ENCODE measurements around the gene DSCAM. TPM values are rescaled to one million over a fixed set of nuclear protein-coding genes. Genes with fewer than 3 reads are reported as not detected.

The DSCAM gene
- total RNA-seq, 1 donor = not detected

DNA sequence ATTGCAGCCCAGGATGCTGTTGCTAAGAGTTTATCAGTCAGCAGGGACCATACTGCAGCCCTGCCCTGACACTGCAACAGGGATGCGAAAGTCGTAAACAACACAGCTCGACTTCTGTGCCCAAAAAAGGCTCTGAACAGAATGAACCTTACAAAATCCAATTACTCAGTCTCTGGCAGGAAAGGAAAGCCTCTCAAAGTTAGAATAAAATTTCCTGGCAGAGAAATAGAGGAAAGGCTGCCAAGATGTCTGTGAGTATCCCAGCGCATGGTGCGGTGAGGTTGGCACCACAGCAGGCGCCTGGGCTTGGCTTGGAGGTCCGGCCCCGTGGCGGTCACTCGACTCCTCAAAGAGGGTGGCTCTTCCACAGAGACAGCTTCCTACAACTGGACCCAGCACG lies 794.0 kb downstream of the DSCAM start:
- H3K4me3 ChIP-seq (ENCODE audit: low read depth, low read length) = no peak overlapping the region
- no peak for DNase-seq (ENCODE audit: low read depth)
- TF ChIP-seq, protein P1, sequence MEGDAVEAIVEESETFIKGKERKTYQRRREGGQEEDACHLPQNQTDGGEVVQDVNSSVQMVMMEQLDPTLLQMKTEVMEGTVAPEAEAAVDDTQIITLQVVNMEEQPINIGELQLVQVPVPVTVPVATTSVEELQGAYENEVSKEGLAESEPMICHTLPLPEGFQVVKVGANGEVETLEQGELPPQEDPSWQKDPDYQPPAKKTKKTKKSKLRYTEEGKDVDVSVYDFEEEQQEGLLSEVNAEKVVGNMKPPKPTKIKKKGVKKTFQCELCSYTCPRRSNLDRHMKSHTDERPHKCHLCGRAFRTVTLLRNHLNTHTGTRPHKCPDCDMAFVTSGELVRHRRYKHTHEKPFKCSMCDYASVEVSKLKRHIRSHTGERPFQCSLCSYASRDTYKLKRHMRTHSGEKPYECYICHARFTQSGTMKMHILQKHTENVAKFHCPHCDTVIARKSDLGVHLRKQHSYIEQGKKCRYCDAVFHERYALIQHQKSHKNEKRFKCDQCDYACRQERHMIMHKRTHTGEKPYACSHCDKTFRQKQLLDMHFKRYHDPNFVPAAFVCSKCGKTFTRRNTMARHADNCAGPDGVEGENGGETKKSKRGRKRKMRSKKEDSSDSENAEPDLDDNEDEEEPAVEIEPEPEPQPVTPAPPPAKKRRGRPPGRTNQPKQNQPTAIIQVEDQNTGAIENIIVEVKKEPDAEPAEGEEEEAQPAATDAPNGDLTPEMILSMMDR (IDR thresholded peaks at IDR 0.05; ENCODE audit: insufficient read depth, low read depth, low read length) = no peak

DNA sequence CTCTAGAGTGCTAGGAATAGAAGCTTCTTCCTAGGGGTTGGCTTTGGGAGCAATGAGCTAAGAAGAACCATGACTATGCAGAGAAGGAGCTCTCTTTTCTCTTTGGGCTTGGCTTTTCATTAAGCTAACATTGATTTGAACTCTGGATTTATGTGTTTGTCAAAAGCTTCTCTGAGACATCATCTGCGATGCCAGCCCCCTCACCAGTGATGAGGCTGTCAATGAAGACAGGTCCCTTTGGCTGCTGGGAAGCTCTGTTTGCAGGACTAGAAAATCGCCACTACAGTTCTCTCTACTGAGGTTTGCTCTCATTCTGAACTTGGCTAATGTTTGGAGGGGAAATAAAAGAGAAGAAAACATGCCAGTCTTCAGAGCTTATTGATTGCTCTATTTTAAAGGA lies 794.7 kb downstream of the DSCAM start:
- DNase-seq (ENCODE audit: low read depth) = no peak
- TF ChIP-seq, protein P1 (IDR thresholded peaks at IDR 0.05; ENCODE audit: insufficient read depth, low read depth, low read length) = no peak
- H3K4me3 ChIP-seq (ENCODE audit: low read depth, low read length) = no peak overlapping the region

DNA sequence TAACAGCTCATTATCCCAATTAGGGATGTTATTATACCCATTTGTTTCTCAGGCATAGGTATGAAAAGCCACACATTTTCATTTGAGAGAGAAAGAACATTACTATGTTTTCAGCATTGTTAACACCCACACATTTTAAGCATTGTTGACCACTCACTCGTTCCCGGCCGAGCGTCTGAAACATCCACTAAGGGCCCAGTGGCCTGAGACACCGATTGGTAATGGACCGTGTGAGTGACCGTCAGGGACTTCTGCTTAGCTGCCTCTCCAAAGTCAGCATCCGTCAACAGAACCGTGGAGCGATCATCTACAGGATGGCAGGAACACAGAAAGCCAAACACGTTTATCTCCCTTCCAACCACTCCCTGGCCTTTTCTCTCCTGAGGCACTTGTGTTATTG lies 795.2 kb downstream of the DSCAM start:
- no peak overlapping the region for H3K4me3 ChIP-seq (ENCODE audit: low read depth, low read length)
- TF ChIP-seq, protein P1 (IDR thresholded peaks at IDR 0.05; ENCODE audit: insufficient read depth, low read depth, low read length) = no peak
- no peak for DNase-seq (ENCODE audit: low read depth)

DNA sequence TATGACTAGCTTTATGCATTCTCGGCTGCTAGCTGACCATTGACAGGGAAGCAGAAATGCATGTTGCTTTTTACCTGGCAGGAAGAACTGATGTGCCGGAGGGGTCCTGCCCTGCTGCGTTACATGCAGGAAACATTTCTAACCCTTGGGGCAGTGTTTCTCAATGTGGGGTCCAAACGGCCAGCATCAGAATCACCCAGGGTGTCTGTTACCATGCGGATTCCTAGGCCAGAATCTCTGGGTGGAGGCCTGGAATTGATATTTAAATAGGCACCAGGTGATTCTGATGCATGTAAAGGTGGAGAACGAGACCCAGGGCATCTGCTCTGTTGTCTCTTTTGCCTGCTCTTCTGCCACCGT lies 797.0 kb downstream of the DSCAM start:
- no peak for DNase-seq (ENCODE audit: low read depth)
- no peak overlapping the region for H3K4me3 ChIP-seq (ENCODE audit: low read depth, low read length)
- TF ChIP-seq, protein P1 (IDR thresholded peaks at IDR 0.05; ENCODE audit: insufficient read depth, low read depth, low read length) = no peak

DNA sequence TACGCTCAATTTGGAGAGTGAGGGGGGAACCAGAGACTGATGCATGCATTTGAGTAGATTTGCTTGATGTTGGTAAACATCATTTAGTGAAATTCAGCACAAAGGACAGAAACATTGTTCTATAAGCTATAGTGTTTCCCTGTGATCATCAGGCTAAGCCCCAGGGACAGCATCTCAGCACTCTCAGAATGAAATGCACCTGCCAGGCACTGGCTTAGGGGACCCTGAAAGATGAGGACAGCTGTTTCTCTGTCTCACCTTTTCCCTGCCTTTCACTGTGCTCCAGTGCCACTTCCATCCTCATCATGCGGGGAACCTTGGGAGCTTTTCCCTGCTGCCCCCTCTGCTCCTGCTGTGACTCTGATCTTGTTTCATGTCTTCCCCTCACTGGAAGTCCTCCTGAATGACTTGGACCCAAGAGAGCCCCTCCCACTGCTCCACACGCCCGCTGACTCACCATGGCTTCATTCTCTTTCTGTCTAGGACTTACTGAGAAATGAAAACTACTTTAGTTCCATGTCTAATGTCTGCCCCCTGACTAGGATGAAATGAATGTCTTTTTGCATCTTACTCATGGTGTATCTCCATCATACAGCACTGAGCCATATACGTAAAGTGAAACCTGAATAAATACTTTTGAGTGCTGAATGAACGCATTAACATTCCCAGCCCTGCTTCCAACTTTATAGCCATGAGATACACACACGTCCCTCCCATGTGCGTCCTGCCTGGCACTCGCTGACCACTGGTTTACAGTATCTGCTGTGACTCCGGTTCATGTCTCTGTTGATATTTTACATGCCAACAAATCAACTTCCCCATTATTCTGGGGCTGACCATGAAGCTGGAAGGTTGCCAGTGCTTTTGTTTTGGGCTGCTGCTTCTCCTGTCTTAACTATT lies 797.7 kb downstream of the DSCAM start:
- no peak overlapping the region for H3K4me3 ChIP-seq (ENCODE audit: low read depth, low read length)
- no peak for DNase-seq (ENCODE audit: low read depth)
- TF ChIP-seq, protein P1 (IDR thresholded peaks at IDR 0.05; ENCODE audit: insufficient read depth, low read depth, low read length) = no peak

DNA sequence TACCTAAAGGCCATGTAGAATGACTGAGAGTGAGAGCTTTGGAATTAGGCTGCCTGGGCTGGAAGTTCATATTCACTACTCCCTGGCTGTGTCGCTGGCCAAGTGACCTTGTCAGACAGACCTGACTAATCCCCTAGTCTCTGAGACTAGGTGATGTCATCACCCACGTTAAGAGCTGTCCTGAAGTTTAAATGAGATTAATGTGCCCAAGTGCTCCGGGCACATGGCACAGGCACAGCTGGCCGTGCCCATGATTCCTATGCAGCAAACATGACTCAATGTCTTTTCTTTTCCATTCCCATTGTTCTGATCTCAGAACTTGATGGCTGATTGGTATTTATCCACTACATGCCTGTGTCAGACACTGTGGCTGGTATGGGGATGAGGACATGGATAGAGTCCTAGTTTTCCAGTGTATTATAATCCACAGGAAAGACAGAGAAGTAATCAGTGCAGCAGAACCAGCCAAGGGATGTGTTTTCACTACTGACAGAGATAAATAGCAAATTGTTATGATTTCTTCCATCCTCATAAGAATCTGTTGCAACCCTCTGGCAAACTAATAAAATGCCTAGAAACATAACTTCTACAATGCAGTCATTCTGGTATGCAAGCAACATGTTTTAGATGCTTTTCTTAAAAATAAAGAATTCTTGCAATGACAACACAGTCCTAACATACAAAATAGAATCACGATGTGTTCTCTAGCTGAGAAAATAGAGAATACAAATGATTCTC lies 798.8 kb downstream of the DSCAM start:
- TF ChIP-seq, protein P1 (IDR thresholded peaks at IDR 0.05; ENCODE audit: insufficient read depth, low read depth, low read length) = no peak
- no peak for DNase-seq (ENCODE audit: low read depth)

More for the DNA sequence above, 798.8 kb downstream of the DSCAM start:
- no peak overlapping the region for H3K4me3 ChIP-seq (ENCODE audit: low read depth, low read length)
